B cell (primary cell): ENCODE results near the gene BRIP1. TPM values are rescaled to one million over a fixed set of nuclear protein-coding genes. Genes with fewer than 3 reads are reported as not detected.

Source experiments
- ATAC-seq: fragments of 200-7000 bp; cut with Tn5 transposase; one replicate; pipeline ENCODE4 v1.10.0; 2021; ENCODE audit warnings: low read depth, mild to moderate bottlenecking, moderate number of reproducible peaks, moderate library complexity
- CTCF ChIA-PET: fragments of 350-600 bp; sonication (Branson Sonifier 250); formaldehyde crosslinking; loops from one replicate; lab custom pipeline; 2021; ENCODE audit warnings: antibody characterized with exemption, inconsistent platforms; lab: Charles Lee
- POLR2A ChIA-PET: fragments of 350-600 bp; sonication (Branson Sonifier 250); formaldehyde crosslinking; loops from one replicate; lab custom pipeline; 2021; ENCODE audit warnings: antibody characterized with exemption; lab: Charles Lee
- DNase-seq: peaks from one replicate; pipeline ENCODE4 v3.0.0; 2013
- H2AFZ ChIP-seq: 2 replicates; pipeline ENCODE4 v1.6.1; 2012; ENCODE audit warnings: mild to moderate bottlenecking, low read depth, low read length; ENCODE audit not compliant: insufficient read depth, poor library complexity, severe bottlenecking
- H3K27ac ChIP-seq, 2 donors: 1 replicate in 1 of 2; 2 replicates in 1 of 2; pipeline ENCODE4 v1.5.1; 2012 to 2013; ENCODE audit warnings: low read length in 2 of 2, mild to moderate bottlenecking in 2 of 2, moderate library complexity in 1 of 2
- H3K27me3 ChIP-seq, 4 experiments: fragments of 200-600 bp in 1 of 4; sonication (generic) in 1 of 4; replicated peaks in 1 of 4; 1 replicate in 2 of 4; 2 replicates in 2 of 4; pipeline versions ENCODE4 v1.6.1 to v1.7.0; 2013 to 2016; ENCODE audit warnings: low read length in 3 of 4, mild to moderate bottlenecking in 2 of 4, mixed read lengths in 1 of 4, moderate library complexity in 1 of 4; ENCODE audit not compliant: insufficient read depth in 4 of 4, control insufficient read depth in 3 of 4; ENCODE audit errors: control extremely low read depth in 1 of 4
- H3K36me3 ChIP-seq, 2 experiments: replicated peaks in 1 of 2; 1 replicate in 1 of 2; 2 replicates in 1 of 2; pipeline versions ENCODE4 v1.6.1 to v1.7.1; 2013; ENCODE audit warnings: low read length in 1 of 2; ENCODE audit not compliant: insufficient read depth in 2 of 2, control insufficient read depth in 1 of 2; ENCODE audit errors: control extremely low read depth in 1 of 2, extremely low read depth in 1 of 2
- H3K4me1 ChIP-seq, 2 donors: fragments of 200-600 bp in 1 of 2; sonication (generic) in 1 of 2; 1 replicate in 1 of 2; 2 replicates in 1 of 2; pipeline versions ENCODE4 v1.5.1 to v1.6.1; 2013 to 2017; ENCODE audit warnings: low read length in 2 of 2; ENCODE audit not compliant: control insufficient read depth in 2 of 2, insufficient read depth in 2 of 2
- H3K4me2 ChIP-seq: replicated peaks from 2 replicates; pipeline ENCODE3; 2012; ENCODE audit warnings: mild to moderate bottlenecking, low read depth, low read length; ENCODE audit not compliant: poor library complexity, severe bottlenecking
- H3K4me3 ChIP-seq, 5 experiments: fragments of 200-600 bp in 1 of 5; sonication (generic) in 1 of 5; 1 replicate in 3 of 5; 2 replicates in 2 of 5; pipeline versions ENCODE4 v1.5.1 to v1.7.0; 2011 to 2016; ENCODE audit warnings: low read length in 4 of 5, mild to moderate bottlenecking in 4 of 5, low read depth in 2 of 5, control low read depth in 1 of 5, moderate library complexity in 1 of 5; ENCODE audit not compliant: insufficient read depth in 1 of 5; ENCODE audit errors: control extremely low read depth in 1 of 5, extremely low read depth in 1 of 5
- H3K79me2 ChIP-seq: fragments of 200-600 bp; sonication (generic); one replicate; pipeline ENCODE4 v1.6.0; 2016; ENCODE audit warnings: low read length; ENCODE audit not compliant: control insufficient read depth, insufficient read depth
- H3K9ac ChIP-seq: fragments of 200-600 bp; sonication (generic); 2 replicates; pipeline ENCODE4 v1.6.1; 2017; ENCODE audit warnings: mild to moderate bottlenecking, low read length, moderate library complexity
- H3K9me3 ChIP-seq, 3 donors: one replicate each; pipeline versions ENCODE4 v1.6.1 to v1.7.1; 2013; ENCODE audit warnings: low read length in 2 of 3; ENCODE audit not compliant: control insufficient read depth in 2 of 3, insufficient read depth in 1 of 3; ENCODE audit errors: control extremely low read depth in 1 of 3
- H4K20me1 ChIP-seq: 2 replicates; pipeline ENCODE4 v1.6.0; 2012; ENCODE audit warnings: mild to moderate bottlenecking, low read length; ENCODE audit not compliant: insufficient read depth, control insufficient read depth, poor library complexity, severe bottlenecking
- H3K27ac Mint-ChIP-seq: one replicate; pipeline ENCODE4 v1.8.0; 2021; ENCODE audit warnings: mixed read lengths
- H3K27me3 Mint-ChIP-seq: one replicate; pipeline ENCODE4 v1.8.0; 2021; ENCODE audit warnings: mixed read lengths
- H3K4me1 Mint-ChIP-seq: one replicate; pipeline ENCODE4 v1.8.0; 2021; ENCODE audit warnings: mixed read lengths
- H3K4me3 Mint-ChIP-seq: one replicate; pipeline ENCODE4 v1.8.0; 2021; ENCODE audit warnings: mixed read lengths
- H3K9me3 Mint-ChIP-seq: one replicate; pipeline ENCODE4 v1.8.0; 2022; ENCODE audit warnings: mixed read lengths; ENCODE audit not compliant: insufficient read depth
- EZH2 ChIP-seq: IDR thresholded peaks from 2 replicates; pipeline ENCODE4 v1.6.1; 2012; ENCODE audit warnings: borderline replicate concordance, low read depth, mild to moderate bottlenecking, moderate library complexity, low read length; ENCODE audit not compliant: insufficient read depth, poor library complexity, severe bottlenecking
- WGBS: methylation state at CpG from one replicate; pipeline ENCODE4 v1.1.5; 2013; ENCODE audit warnings: missing lambda C conversion rate; ENCODE audit not compliant: insufficient coverage; 5-methylcytosine and 5-hydroxymethylcytosine counted together
- intact Hi-C: fragments of 100-400 bp; cut with micrococcal nuclease; formaldehyde crosslinking; loops from one replicate; pipeline ENCODE4 v1.10.0; 2022
- polyA plus RNA-seq: library from polyadenylated mRNA; depleted of rRNA; stranded (reverse); fragments of >200 nt; gene quantifications from 2 replicates; pipeline ENCODE4 v1.2.3, GENCODE V29; 2012
- total RNA-seq, 2 donors: library from RNA; stranded (reverse); fragments of 120-200 nt in 1 of 2; gene quantifications; 1 replicate in 1 of 2; 2 replicates in 1 of 2; pipeline versions ENCODE4 v1.2.3 to v1.2.4, GENCODE V29; 2013 to 2022
- TF ChIP-seq, protein P1 (sequence below): fragments of 200-600 bp; IDR thresholded peaks from one replicate; pipeline ENCODE4 v1.8.0; 2022; ENCODE audit warnings: antibody characterized with exemption, mild to moderate bottlenecking

The BRIP1 gene
- total and polyA plus RNA-seq, 2 donors (not counting 1 experiment from before 2014, with no cell fraction given), result 0.89 to 2.4 TPM

- Histone ChIP-seq H4K20me1 (no peaks in the 10 kb centered on the region), H3K4me1 (peaks cover 0 to 3% of the 10 kb centered on the region in 2 donors), H3K4me3 (no peak overlapping the region), H3K27me3 (no peaks in the 10 kb centered on the region), H3K79me2 (no peaks in the 10 kb centered on the region), H3K36me3 (no peaks in the 10 kb centered on the region), H3K27ac (no peak overlapping the region), H3K4me2 (no peak overlapping the region), H2AFZ (no peak overlapping the region), H3K9me3 (peaks cover 0 to 3% (median 0%) of the 10 kb centered on the region in 3 donors), H3K9ac (no peak overlapping the region)
- intact Hi-C loops, result no loop called here
- TF ChIP-seq EZH2, result no peak
- TF ChIP-seq, protein P1, sequence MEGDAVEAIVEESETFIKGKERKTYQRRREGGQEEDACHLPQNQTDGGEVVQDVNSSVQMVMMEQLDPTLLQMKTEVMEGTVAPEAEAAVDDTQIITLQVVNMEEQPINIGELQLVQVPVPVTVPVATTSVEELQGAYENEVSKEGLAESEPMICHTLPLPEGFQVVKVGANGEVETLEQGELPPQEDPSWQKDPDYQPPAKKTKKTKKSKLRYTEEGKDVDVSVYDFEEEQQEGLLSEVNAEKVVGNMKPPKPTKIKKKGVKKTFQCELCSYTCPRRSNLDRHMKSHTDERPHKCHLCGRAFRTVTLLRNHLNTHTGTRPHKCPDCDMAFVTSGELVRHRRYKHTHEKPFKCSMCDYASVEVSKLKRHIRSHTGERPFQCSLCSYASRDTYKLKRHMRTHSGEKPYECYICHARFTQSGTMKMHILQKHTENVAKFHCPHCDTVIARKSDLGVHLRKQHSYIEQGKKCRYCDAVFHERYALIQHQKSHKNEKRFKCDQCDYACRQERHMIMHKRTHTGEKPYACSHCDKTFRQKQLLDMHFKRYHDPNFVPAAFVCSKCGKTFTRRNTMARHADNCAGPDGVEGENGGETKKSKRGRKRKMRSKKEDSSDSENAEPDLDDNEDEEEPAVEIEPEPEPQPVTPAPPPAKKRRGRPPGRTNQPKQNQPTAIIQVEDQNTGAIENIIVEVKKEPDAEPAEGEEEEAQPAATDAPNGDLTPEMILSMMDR, result no peak
- H3K4me3 Mint-ChIP-seq, result no peak overlapping the region
- no peaks in the 10 kb centered on the region for H3K27me3 Mint-ChIP-seq
- DNase-seq (no peak), ATAC-seq (no peak)
- no peaks in the 10 kb centered on the region for H3K9me3 Mint-ChIP-seq
- ChIA-PET CTCF (no interaction called here), POLR2A (no interaction called here)
- H3K27ac Mint-ChIP-seq, result no peak overlapping the region
- peaks cover 2% of the 10 kb centered on the region for H3K4me1 Mint-ChIP-seq
- no CpG with 5 or more reads among the region's 1 CpG for WGBS
Observed at GRCh38 chr17:61759362-61759761, 104.0 kb downstream of the BRIP1 start.

- H3K27ac ChIP-seq, result no peak overlapping the region
- H3K9me3 ChIP-seq, result peaks cover 0 to 3% (median 0%) of the 10 kb centered on the region in 3 donors
- ATAC-seq, result no peak
- no peak overlapping the region for H3K9ac ChIP-seq
- H2AFZ ChIP-seq, result no peak overlapping the region
- no peak overlapping the region for H3K4me3 Mint-ChIP-seq
- H3K9me3 Mint-ChIP-seq, result no peaks in the 10 kb centered on the region
- intact Hi-C loops, result no loop called here
- no peak overlapping the region for H3K4me2 ChIP-seq
- DNase-seq, result no peak
- WGBS, result 100% methylated on average over 1 of the region's 2 CpGs
- CTCF ChIA-PET, result no interaction called here
- no peaks in the 10 kb centered on the region for H4K20me1 ChIP-seq
- TF ChIP-seq, protein P1, result no peak
- TF ChIP-seq EZH2, result no peak
- H3K4me1 Mint-ChIP-seq, result peaks cover 2% of the 10 kb centered on the region
- H3K27me3 ChIP-seq, result no peaks in the 10 kb centered on the region
- no peaks in the 10 kb centered on the region for H3K27me3 Mint-ChIP-seq
- no peaks in the 10 kb centered on the region for H3K36me3 ChIP-seq
- no peak overlapping the region for H3K27ac Mint-ChIP-seq
- POLR2A ChIA-PET, result no interaction called here
- peaks cover 0 to 3% of the 10 kb centered on the region in 2 donors for H3K4me1 ChIP-seq
- no peak overlapping the region for H3K4me3 ChIP-seq
- H3K79me2 ChIP-seq, result no peaks in the 10 kb centered on the region
Observed at GRCh38 chr17:61758430-61758829, 104.9 kb downstream of the BRIP1 start.
